Esophagus muscularis mucosa (tissue), 4 donors: ENCODE data around the gene EHD4.

ENCODE experiments used
- EP300 ChIP-seq: sonication (generic); formaldehyde crosslinking; IDR thresholded peaks from one replicate; pipeline ENCODE4 v1.6.1; 2017; ENCODE audit warnings: antibody characterized with exemption
- POLR2AphosphoS5 ChIP-seq, 2 donors: sonication (generic); formaldehyde crosslinking; IDR thresholded peaks; one replicate each; pipeline ENCODE4 v1.6.1; 2017; ENCODE audit warnings: antibody characterized with exemption in 2 of 2
- TF ChIP-seq, protein P1 (sequence below), 3 experiments: fragments of 200-600 bp in 2 of 3; fragments of 450-650 bp in 1 of 3; sonication (generic) in 2 of 3; IDR thresholded peaks; one replicate each; pipeline ENCODE4 v1.5.1; 2017 to 2019; ENCODE audit warnings: antibody characterized with exemption in 3 of 3, mild to moderate bottlenecking in 2 of 3, moderate library complexity in 1 of 3

DNA sequence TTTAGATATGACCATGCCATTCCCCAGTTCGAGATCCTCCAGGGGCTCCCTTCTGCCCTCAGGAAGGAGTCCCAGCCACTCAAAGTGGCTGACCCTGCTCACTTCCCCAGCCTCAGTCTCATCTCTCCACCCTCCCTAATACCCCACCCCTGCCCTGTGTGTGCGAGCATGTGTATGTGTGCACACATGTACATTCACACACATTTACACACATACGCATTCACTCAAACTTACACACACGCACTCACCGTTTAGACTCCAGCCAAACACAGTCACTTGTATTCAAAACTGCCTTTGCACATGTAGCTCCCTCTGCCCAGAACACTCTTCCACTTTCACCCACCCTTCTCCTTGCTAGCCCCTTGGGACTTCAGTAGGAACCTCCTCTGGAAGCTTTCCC lies 37.1 kb upstream of the EHD4 start:
- TF ChIP-seq POLR2AphosphoS5 (IDR thresholded peaks at IDR 0.05): no peak
- TF ChIP-seq, protein P1, sequence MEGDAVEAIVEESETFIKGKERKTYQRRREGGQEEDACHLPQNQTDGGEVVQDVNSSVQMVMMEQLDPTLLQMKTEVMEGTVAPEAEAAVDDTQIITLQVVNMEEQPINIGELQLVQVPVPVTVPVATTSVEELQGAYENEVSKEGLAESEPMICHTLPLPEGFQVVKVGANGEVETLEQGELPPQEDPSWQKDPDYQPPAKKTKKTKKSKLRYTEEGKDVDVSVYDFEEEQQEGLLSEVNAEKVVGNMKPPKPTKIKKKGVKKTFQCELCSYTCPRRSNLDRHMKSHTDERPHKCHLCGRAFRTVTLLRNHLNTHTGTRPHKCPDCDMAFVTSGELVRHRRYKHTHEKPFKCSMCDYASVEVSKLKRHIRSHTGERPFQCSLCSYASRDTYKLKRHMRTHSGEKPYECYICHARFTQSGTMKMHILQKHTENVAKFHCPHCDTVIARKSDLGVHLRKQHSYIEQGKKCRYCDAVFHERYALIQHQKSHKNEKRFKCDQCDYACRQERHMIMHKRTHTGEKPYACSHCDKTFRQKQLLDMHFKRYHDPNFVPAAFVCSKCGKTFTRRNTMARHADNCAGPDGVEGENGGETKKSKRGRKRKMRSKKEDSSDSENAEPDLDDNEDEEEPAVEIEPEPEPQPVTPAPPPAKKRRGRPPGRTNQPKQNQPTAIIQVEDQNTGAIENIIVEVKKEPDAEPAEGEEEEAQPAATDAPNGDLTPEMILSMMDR (IDR thresholded peaks at IDR 0.05): no peak
- TF ChIP-seq EP300: no peak
